SH-SY5Y (cell line): ENCODE data around the gene RAB10.

Source experiments
- GATA2 ChIP-seq: IDR thresholded peaks from 2 replicates; pipeline ENCODE4 v1.6.1; 2011; ENCODE audit warnings: mild to moderate bottlenecking, low read depth, low read length
- GATA3 ChIP-seq: IDR thresholded peaks from 2 replicates; pipeline ENCODE4 v1.6.1; 2011; ENCODE audit warnings: low read depth, mild to moderate bottlenecking, low read length, moderate library complexity

Gene RAB10

GRCh38 chr2:26174691-26175465 lies 141.0 kb downstream of the RAB10 start:
- TF ChIP-seq GATA2 (no peak), GATA3 (no peak)

- TF ChIP-seq GATA2: no peak
- no peak for TF ChIP-seq GATA3
These were observed 141.8 kb downstream of the RAB10 start for GRCh38 chr2:26175466-26176278.

- TF ChIP-seq GATA3 (no peak), GATA2 (no peak)
These were observed 142.4 kb downstream of the RAB10 start for GRCh38 chr2:26176279-26176615.

GRCh38 chr2:26177122-26177521 lies 143.2 kb downstream of the RAB10 start:
- TF ChIP-seq GATA3 (no peak), GATA2 (no peak)

- no peak for TF ChIP-seq GATA2
- TF ChIP-seq GATA3: no peak
These were observed 144.4 kb downstream of the RAB10 start for GRCh38 chr2:26178246-26178645.

- TF ChIP-seq GATA2: no peak
- TF ChIP-seq GATA3: no peak
These were observed 145.0 kb downstream of the RAB10 start for GRCh38 chr2:26178746-26179436.

- no peak for TF ChIP-seq GATA2
- no peak for TF ChIP-seq GATA3
These were observed 145.6 kb downstream of the RAB10 start for GRCh38 chr2:26179446-26179913.

GRCh38 chr2:26182441-26182840 lies 148.6 kb downstream of the RAB10 start:
- TF ChIP-seq GATA3 (no peak), GATA2 (no peak)

GRCh38 chr2:26182887-26183630 lies 149.2 kb downstream of the RAB10 start:
- TF ChIP-seq GATA2: no peak
- TF ChIP-seq GATA3: no peak

- TF ChIP-seq GATA3: no peak
- no peak for TF ChIP-seq GATA2
These were observed 150.2 kb downstream of the RAB10 start for GRCh38 chr2:26184121-26184520.

- TF ChIP-seq GATA2 (no peak), GATA3 (no peak)
These were observed 150.8 kb downstream of the RAB10 start for GRCh38 chr2:26184555-26185303.

GRCh38 chr2:26185304-26185928 lies 151.5 kb downstream of the RAB10 start:
- TF ChIP-seq GATA3 (no peak), GATA2 (no peak)
